ENCODE data around the gene HIPK1. TPM values are rescaled to one million over a fixed set of nuclear protein-coding genes. Genes with fewer than 3 reads are reported as not detected.
A peak's percentile ranks its signal among the peaks of the same experiment; 100 is the strongest.

The HIPK1 gene
- total RNA-seq, 3 donors from 2014 or later (not counting 1 experiment from before 2014, with no cell fraction given), result 238 to 283 (median 261) TPM

DNA sequence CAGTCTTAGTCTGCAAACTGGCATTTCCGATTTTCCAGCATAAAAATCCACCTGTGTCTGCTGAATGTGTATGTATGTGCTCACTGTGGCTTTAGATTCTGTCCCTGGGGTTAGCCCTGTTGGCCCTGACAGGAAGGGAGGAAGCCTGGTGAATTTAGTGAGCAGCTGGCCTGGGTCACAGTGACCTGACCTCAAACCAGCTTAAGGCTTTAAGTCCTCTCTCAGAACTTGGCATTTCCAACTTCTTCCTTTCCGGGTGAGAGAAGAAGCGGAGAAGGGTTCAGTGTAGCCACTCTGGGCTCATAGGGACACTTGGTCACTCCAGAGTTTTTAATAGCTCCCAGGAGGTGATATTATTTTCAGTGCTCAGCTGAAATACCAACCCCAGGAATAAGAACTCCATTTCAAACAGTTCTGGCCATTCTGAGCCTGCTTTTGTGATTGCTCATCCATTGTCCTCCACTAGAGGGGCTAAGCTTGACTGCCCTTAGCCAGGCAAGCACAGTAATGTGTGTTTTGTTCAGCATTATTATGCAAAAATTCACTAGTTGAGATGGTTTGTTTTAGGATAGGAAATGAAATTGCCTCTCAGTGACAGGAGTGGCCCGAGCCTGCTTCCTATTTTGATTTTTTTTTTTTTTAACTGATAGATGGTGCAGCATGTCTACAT, 47.6 kb downstream of the HIPK1 start:
- no peaks in the 10 kb centered on the region for H3K9me3 Mint-ChIP-seq
- Histone ChIP-seq H3K4me1 (ENCODE audit: control insufficient read depth, insufficient read depth, low read length) (peaks cover 26% of the 10 kb centered on the region), H3K4me3 (ENCODE audit: low read length) (no peak overlapping the region), H3K36me3 (ENCODE audit: control insufficient read depth, insufficient read depth, low read length) (peaks cover 26% of the 10 kb centered on the region), H3K27me3 (ENCODE audit: control insufficient read depth, insufficient read depth, low read length) (no peaks in the 10 kb centered on the region), H3K9me3 (ENCODE audit: control insufficient read depth, insufficient read depth, low read length) (no peaks in the 10 kb centered on the region), H3K27ac (ENCODE audit: low read length) (peak overlapping the region; percentile 12)
- peaks cover 53 to 55% of the 10 kb centered on the region in 2 donors for H3K4me1 Mint-ChIP-seq
- DNase-seq (peak in 1 of 2 donors; percentile 43), ATAC-seq (peak in 2 of 3 donors; percentile 11 to 17)
- intact Hi-C loops (cut with micrococcal nuclease), result loop anchor here (5.0 kb wide), 2 partner anchors 536 to 581 kb away; partner anchors contain the start of gene TRIM33
- peak overlapping the region; percentile 69 for H3K4me3 Mint-ChIP-seq
- H3K27me3 Mint-ChIP-seq (ENCODE audit: low read depth in 2 of 2), result no peaks in the 10 kb centered on the region
- H3K27ac Mint-ChIP-seq, result peak overlapping the region; percentile 64 to 83
- peak; percentile 56 for TF ChIP-seq CTCF (IDR thresholded peaks at IDR 0.05)
- peaks cover 24% of the 10 kb centered on the region for H3K36me3 Mint-ChIP-seq
- WGBS (ENCODE audit: insufficient coverage), result 48% methylated on average over 4 of the region's 4 CpGs

DNA sequence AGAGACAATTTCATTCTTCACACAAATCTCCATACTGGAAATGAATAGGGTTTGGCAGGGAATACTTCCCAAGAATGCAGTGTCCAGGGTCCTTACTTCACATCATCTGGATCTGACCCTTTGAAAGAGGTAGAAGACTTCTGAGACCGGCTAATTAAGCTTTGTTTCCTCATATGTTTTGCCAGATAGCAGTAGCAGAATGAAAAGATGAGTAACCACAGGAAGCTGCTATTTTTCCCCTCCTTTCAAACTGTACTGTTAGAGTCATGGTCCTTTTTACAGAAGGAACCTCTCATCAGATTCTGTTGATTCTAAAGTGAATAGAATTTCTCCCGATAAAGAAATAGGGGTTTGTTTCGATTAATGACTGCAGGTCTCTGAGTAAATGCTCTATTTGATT, 48.8 kb downstream of the HIPK1 start:
- Histone ChIP-seq H3K4me1 (ENCODE audit: control insufficient read depth, insufficient read depth, low read length) (peaks cover 33% of the 10 kb centered on the region), H3K4me3 (ENCODE audit: low read length) (no peak overlapping the region), H3K9me3 (ENCODE audit: control insufficient read depth, insufficient read depth, low read length) (no peaks in the 10 kb centered on the region), H3K27me3 (ENCODE audit: control insufficient read depth, insufficient read depth, low read length) (no peaks in the 10 kb centered on the region), H3K27ac (ENCODE audit: low read length) (no peak overlapping the region), H3K36me3 (ENCODE audit: control insufficient read depth, insufficient read depth, low read length) (peaks cover 15% of the 10 kb centered on the region)
- Mint-ChIP-seq H3K4me3 (no peak overlapping the region), H3K27me3 (ENCODE audit: low read depth in 2 of 2) (no peaks in the 10 kb centered on the region), H3K36me3 (peaks cover 16% of the 10 kb centered on the region), H3K9me3 (no peaks in the 10 kb centered on the region), H3K27ac (peak overlapping the region; percentile 20 to 83), H3K4me1 (peaks cover 55 to 60% of the 10 kb centered on the region in 2 donors)
- intact Hi-C loops (cut with micrococcal nuclease), result loop anchor here (1.0 to 5.0 kb wide), 5 partner anchors 305 to 579 kb away; partner anchors contain the start of gene TRIM33
- DNase-seq (no peak), ATAC-seq (no peak)
- TF ChIP-seq CTCF (IDR thresholded peaks at IDR 0.05), result no peak
- 75% methylated on average over 3 of the region's 3 CpGs for WGBS (ENCODE audit: insufficient coverage)

GRCh38 chr1:113978863-113979702, 50.0 kb downstream of the HIPK1 start, which contains the start of gene OLFML3:
Gene OLFML3 (plus strand): TSS chr1:113979474. CDS start chr1:113979517, 43 bp downstream.
- intact Hi-C loops (cut with micrococcal nuclease), result loop anchor here (1.0 to 5.0 kb wide), 5 partner anchors 304 to 578 kb away; partner anchors contain the start of gene TRIM33
- Histone ChIP-seq H3K4me1 (ENCODE audit: control insufficient read depth, insufficient read depth, low read length) (peaks cover 35% of the 10 kb centered on the region), H3K4me3 (ENCODE audit: low read length) (no peak within 1 kb of the TSS), H3K9me3 (ENCODE audit: control insufficient read depth, insufficient read depth, low read length) (no peaks in the 10 kb centered on the region), H3K27ac (ENCODE audit: low read length) (no peak within 1 kb of the TSS), H3K36me3 (ENCODE audit: control insufficient read depth, insufficient read depth, low read length) (peaks cover 3% of the 10 kb centered on the region), H3K27me3 (ENCODE audit: control insufficient read depth, insufficient read depth, low read length) (no peaks in the 10 kb centered on the region)
- Mint-ChIP-seq H3K9me3 (no peaks in the 10 kb centered on the region), H3K4me1 (peaks cover 54 to 65% of the 10 kb centered on the region in 2 donors), H3K36me3 (peaks cover 5% of the 10 kb centered on the region), H3K27me3 (ENCODE audit: low read depth in 2 of 2) (no peaks in the 10 kb centered on the region), H3K4me3 (peak within 1 kb of the TSS; percentile 42), H3K27ac (peak within 1 kb of the TSS; percentile 49 to 83)
- WGBS (ENCODE audit: insufficient coverage), result 50% methylated on average over 12 of the region's 13 CpGs
- ATAC-seq (peak; percentile 27 to 42 (median 37)), DNase-seq (peak; percentile 49 to 70)
- peak; percentile 76 for TF ChIP-seq CTCF (IDR thresholded peaks at IDR 0.05)

Data from natural killer cell (primary cell).